Right atrium auricular region (tissue), 2 donors: ENCODE results near the gene C6orf163. TPM values are rescaled to one million over a fixed set of nuclear protein-coding genes. Genes with fewer than 3 reads are reported as not detected.
"Not testable (repeated sequence)": the region's sequence is repeated elsewhere in the genome, so short reads cannot be mapped to it uniquely, and the experiment has no call there.

Experiments used
- DNase-seq: peaks from one replicate; pipeline ENCODE4 v3.0.0-alpha.2; 2019; ENCODE audit warnings: low spot score
- H3K27ac ChIP-seq, 2 donors: fragments of 200-600 bp; sonication (generic); 1 replicate in 1 of 2; 2 replicates in 1 of 2; pipeline ENCODE4 v1.5.1; 2016 to 2019
- H3K27me3 ChIP-seq, 2 donors: fragments of 200-600 bp; sonication (generic); one replicate each; pipeline versions ENCODE4 v1.5.1 to v1.6.0; 2017 to 2019
- H3K36me3 ChIP-seq: fragments of 200-600 bp; sonication (generic); one replicate; pipeline ENCODE4 v1.5.1; 2016
- H3K4me1 ChIP-seq, 2 donors: fragments of 200-600 bp; sonication (generic); one replicate each; pipeline versions ENCODE4 v1.5.1 to v1.6.0; 2017 to 2019
- H3K4me3 ChIP-seq, 2 donors: fragments of 200-600 bp; sonication (generic); 1 replicate in 1 of 2; 2 replicates in 1 of 2; pipeline ENCODE4 v1.5.1; 2017 to 2019; ENCODE audit warnings: mild to moderate bottlenecking in 1 of 2, moderate library complexity in 1 of 2
- H3K9me3 ChIP-seq, 2 donors: fragments of 200-600 bp; sonication (generic); one replicate each; pipeline ENCODE4 v1.5.1; 2019
- total RNA-seq, 2 donors: library from RNA; depleted of rRNA; stranded (reverse); fragments of >200 nt; gene quantifications; one replicate each; pipeline ENCODE4 v1.1.0, GENCODE V29; 2016
- TF ChIP-seq, protein P1 (sequence below), 2 donors: fragments of 200-600 bp; sonication (generic); IDR thresholded peaks; one replicate each; pipeline ENCODE4 v1.5.1; 2019; ENCODE audit warnings: antibody characterized with exemption in 2 of 2

Gene C6orf163
- total RNA-seq, 2 donors from 2014 or later = 1.5 TPM

DNA sequence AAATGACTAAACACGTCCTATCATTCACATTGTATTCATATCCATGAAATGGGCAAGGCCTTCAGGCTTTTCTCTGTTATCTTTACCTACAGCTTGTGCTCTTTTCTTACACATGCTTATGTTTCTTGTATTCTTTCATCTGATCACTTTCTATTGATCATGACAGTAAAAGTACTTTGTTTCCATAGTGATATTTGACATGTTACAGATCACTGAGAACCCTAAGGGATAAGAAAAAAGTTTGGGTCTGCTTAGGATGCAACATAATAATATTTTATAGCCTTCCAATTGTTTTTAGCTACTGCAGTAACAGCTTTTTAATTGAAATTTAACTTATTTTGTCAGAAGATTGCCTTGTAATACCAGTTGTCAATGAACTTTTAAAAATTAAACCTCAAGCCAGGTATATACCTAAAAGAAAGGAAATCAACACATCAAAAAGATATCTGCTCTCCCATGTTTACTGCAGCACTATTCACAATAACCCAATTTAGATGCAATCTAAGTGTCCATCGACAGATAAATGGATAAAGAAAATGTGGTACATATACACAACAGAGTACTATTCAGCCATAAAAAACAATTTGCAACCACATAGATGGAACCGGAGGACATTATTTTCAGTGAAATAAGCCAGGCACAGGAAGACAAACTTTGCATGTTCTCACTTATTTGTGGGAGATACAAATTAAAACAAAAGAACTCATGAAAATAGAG, 25.2 kb upstream of the C6orf163 start:
- TF ChIP-seq, protein P1, sequence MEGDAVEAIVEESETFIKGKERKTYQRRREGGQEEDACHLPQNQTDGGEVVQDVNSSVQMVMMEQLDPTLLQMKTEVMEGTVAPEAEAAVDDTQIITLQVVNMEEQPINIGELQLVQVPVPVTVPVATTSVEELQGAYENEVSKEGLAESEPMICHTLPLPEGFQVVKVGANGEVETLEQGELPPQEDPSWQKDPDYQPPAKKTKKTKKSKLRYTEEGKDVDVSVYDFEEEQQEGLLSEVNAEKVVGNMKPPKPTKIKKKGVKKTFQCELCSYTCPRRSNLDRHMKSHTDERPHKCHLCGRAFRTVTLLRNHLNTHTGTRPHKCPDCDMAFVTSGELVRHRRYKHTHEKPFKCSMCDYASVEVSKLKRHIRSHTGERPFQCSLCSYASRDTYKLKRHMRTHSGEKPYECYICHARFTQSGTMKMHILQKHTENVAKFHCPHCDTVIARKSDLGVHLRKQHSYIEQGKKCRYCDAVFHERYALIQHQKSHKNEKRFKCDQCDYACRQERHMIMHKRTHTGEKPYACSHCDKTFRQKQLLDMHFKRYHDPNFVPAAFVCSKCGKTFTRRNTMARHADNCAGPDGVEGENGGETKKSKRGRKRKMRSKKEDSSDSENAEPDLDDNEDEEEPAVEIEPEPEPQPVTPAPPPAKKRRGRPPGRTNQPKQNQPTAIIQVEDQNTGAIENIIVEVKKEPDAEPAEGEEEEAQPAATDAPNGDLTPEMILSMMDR (IDR thresholded peaks at IDR 0.05) = no peak
- Histone ChIP-seq H3K36me3 (no peaks in the 10 kb centered on the region), H3K27me3 (no peaks in the 10 kb centered on the region), H3K4me1 (peaks cover 0 to 5% of the 10 kb centered on the region in 2 donors), H3K9me3 (no peaks in the 10 kb centered on the region), H3K27ac (no peak overlapping the region), H3K4me3 (no peak overlapping the region)
- no peak for DNase-seq

DNA sequence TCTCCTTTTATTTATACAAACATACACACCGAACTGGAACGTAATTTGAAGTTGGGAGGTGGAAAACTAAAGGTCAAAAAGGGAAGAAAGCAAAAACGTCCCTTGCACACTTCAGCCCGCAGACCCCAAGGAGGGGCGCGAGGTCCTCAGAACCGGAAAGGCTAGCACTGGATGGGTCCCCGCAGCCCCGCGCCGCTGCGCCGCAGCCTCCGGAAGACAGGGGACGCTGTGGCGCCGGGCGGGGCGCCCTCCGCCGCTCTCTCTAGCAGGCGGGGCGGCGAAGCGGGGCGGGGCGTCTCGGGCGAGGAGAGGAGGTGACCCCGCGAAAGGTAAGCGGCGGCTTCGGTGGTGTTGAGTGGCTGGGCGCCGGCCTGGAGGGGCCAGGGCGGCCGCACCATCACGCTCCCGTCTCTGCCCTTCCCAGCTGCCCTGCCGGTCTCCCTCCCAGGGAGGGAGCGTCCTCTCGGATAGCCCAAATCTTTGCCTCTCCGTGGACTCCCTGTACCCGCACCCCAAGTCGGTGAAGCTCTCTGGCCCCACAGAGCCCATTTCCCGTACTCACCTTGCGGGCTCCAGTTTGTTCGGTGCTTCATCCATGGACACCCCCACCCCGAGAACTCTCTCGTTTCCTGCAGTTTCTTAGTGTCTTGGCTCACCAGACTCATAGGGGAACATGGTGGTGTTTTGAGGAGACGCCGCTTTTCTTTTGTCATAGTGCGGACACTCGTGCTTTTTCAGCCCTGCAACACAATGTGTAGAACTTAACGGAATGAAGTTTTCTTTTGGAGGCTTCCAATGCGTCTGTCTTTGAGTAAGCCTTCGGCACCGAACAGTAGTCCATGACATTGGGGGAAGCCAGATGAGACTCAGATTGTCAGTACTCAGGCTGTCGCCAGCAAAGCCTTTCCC, 22.1 kb upstream of the C6orf163 start, which contains the start of gene SMIM8:
Gene SMIM8, plus strand, starts transcription at position 285 of the 909 bp plus-strand sequence. CDS start 14,444 bp downstream, outside the sequence.
- H3K4me1 ChIP-seq = peaks cover 0 to 5% of the 10 kb centered on the region in 2 donors
- no peaks in the 10 kb centered on the region for H3K36me3 ChIP-seq
- H3K27me3 ChIP-seq = no peaks in the 10 kb centered on the region
- H3K4me3 ChIP-seq = peak within 1 kb of the TSS; percentile 90 to 99
- TF ChIP-seq, protein P1 (IDR thresholded peaks at IDR 0.05) = peak; percentile 98 to 100
- H3K9me3 ChIP-seq = no peaks in the 10 kb centered on the region
- peak; percentile 74 for DNase-seq
- peak within 1 kb of the TSS; percentile 87 to 90 for H3K27ac ChIP-seq

DNA sequence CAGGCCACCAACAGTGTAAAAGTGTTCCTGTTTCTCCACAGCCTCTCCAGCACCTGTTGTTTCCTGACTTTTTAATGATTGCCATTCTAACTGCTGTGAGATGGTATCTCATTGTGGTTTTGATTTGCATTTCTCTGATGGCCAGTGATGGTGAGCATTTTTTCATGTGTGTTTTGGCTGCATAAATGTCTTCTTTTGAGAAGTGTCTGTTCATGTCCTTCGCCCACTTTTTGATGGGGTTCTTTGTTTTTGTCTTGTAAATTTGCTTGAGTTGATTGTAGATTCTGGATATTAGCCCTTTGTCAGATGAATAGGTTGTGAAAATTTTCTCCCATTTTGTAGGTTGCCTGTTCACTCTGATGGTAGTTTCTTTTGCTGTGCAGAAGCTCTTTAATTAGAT, 20.7 kb upstream of the C6orf163 start:
- H3K4me1 ChIP-seq, H3K27me3 ChIP-seq, H3K9me3 ChIP-seq, H3K36me3 ChIP-seq, H3K27ac ChIP-seq, H3K4me3 ChIP-seq, DNase-seq: not testable (repeated sequence)

DNA sequence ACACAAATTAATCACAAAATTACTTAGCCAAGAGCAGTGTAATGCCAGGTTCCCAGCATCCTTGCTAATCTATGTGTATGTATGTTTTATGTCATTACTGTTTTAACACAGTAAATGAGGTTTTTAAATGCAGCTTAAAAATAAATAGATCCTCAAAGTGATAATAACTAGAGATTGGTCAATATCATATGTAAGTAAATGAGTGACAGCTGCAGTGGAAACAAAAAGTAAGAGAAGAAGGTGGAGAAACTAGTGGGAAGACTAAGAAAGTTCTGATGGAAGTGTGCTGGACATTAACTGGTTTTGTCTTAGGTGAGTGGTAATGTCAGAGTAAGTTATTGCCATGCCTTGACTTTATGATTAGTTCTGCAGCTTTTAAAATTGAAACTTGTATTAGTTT, 13.7 kb upstream of the C6orf163 start:
- no peak overlapping the region for H3K27ac ChIP-seq
- H3K36me3 ChIP-seq = no peaks in the 10 kb centered on the region
- TF ChIP-seq, protein P1 (IDR thresholded peaks at IDR 0.05) = no peak
- no peaks in the 10 kb centered on the region for H3K9me3 ChIP-seq
- H3K4me1 ChIP-seq = peaks cover 0 to 28% of the 10 kb centered on the region in 2 donors
- H3K4me3 ChIP-seq = no peak overlapping the region
- DNase-seq = no peak
- no peaks in the 10 kb centered on the region for H3K27me3 ChIP-seq

DNA sequence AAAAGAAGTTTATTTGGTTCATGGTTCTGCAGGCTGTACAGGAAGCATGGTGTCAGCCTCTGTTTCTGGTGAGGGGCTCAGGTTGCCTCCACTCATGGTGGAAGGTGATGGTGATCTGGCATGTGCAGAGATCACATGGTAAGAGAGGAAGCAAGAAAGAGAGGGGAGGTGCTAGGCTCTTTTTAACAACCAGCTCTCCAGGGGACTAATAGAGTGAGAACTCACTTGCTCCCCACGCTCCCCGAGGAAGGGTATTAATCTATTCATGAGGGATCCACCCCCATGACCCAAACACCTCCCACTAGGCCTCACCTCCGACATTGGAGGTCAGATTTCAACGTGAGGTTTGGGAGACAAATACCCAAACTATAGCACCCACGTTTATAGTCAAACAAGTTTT, 11.6 kb upstream of the C6orf163 start:
- Histone ChIP-seq H3K4me1 (peaks cover 0 to 28% of the 10 kb centered on the region in 2 donors), H3K27me3 (no peaks in the 10 kb centered on the region), H3K27ac (peak overlapping the region in 1 of 2 donors; percentile 75), H3K4me3 (no peak overlapping the region), H3K9me3 (no peaks in the 10 kb centered on the region), H3K36me3 (no peaks in the 10 kb centered on the region)
- DNase-seq = no peak
- TF ChIP-seq, protein P1 (IDR thresholded peaks at IDR 0.05) = no peak

DNA sequence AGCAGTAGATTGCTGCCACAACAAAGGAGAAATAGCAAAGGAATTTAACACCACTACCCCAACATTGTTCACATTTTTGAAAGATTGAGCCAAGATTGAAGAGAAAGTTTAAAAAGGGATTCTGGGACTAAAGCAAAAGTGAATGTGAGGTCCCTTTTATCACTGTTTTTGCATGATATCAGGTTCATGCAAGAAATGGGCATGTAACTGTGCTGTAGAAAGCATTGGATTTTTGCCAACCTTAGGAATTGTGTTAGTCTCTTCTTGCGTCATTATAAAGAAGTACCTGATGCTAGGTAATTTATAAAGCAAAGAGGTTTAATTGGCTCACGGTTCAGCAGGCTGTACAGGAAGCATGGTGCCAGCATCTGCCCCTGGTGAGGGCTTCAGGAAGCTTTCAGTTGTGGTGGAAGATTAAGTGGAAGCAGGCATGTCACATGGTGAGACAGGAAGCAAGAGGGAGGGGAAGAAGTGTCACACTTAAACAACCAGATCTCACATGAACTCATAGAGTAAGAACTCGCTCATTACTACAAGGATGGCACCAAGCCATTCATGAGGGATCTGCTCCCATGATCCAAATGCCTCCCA, 10.9 kb upstream of the C6orf163 start:
- Histone ChIP-seq H3K36me3 (no peaks in the 10 kb centered on the region), H3K27me3 (no peaks in the 10 kb centered on the region), H3K4me1 (peaks cover 0 to 28% of the 10 kb centered on the region in 2 donors), H3K27ac (peak overlapping the region; percentile 23 to 75), H3K9me3 (no peaks in the 10 kb centered on the region), H3K4me3 (no peak overlapping the region)
- DNase-seq = no peak
- TF ChIP-seq, protein P1 (IDR thresholded peaks at IDR 0.05) = no peak
